ENCODE measurements around the gene IMPDH1.

IMPDH1 gene

GRCh38 chr7:128404886-128405470 lies 4.8 kb downstream of the IMPDH1 start:
- DNase-seq = no peak

- DNase-seq = no peak
Measured at GRCh38 chr7:128404143-128404681, 5.6 kb downstream of the IMPDH1 start.

- DNase-seq = no peak
Measured at GRCh38 chr7:128403676-128404075, 6.1 kb downstream of the IMPDH1 start.

- no peak for DNase-seq
Measured at GRCh38 chr7:128402356-128402755, 7.4 kb downstream of the IMPDH1 start.

GRCh38 chr7:128400566-128400965 lies 9.2 kb downstream of the IMPDH1 start:
- no peak for DNase-seq

- no peak for DNase-seq
Measured at GRCh38 chr7:128399991-128400390, 9.8 kb downstream of the IMPDH1 start.

DNA sequence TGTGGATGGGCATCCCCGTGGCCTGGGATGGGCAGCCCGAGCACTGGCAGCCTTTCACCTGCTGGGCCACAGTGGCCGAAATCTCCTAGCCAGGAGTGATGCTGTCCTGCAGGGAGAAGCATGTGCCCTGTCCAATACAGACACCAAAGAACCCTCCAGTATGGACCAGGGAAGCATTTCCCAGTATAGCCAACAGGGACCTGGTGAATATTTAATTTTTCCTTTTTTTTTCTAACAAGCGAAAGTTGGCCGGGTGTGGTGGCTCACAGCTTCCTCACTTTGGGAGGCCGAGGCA lies 11.0 kb downstream of the IMPDH1 start:
- no peak for DNase-seq

DNA sequence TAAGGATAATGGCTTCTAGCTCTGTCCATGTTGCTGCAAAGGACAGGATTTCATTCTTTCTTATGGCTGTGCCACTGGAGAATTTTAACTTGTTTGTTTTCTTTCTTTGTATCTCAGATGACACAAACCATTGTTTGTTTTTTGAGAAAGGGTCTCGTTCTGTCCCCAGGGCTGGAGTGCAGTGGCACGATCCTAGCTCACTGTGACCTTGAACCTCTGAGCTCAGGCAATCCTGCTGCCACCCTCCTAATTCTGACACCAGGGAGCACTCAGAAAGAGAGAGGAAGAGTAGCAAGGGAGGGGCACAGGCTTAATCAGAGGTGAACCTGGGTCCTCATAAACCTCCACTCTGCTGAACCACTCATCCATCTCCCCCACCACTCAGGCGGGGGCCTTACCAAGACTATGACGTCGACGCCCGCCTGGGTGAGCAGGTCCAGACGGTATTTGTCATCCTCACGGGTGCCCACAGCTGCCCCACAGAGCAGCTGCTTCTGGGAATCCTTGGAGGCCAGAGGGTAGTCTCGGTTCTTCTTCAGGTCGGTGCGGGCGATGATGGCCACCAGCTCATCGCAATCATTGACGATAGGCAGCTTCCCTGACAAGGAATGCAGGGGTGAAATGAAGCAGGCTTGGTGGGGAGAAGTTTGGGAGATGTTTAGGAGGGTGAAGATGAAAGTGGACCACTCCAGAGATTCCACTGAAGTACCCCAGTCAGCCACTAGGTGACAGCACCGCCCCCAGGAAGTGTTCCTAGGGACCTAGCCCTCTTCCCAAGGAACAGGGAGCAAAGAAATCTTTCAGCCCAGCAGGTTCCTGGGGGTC lies 11.6 kb downstream of the IMPDH1 start:
- DNase-seq = peak; percentile 21

GRCh38 chr7:128396357-128396756 lies 13.4 kb downstream of the IMPDH1 start:
- no peak for DNase-seq

DNA sequence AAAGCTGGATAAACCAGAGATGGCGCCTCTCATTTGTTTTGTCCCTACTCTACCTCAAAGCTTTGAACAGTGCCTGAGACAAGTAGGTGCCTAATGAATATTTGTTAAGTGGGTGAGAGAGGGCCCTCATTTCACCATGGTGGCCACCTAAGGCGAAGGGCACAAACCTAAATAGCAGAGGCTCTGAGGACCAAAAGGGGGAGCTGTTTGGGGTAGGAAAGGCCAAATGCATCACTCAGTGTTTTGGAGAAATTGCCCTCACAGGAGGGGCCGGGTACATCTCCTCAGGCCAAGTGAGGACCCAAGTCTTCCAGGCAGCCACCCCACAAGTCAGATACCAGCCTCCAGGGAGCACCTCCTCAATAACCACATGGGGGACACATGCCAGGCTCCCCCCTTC lies 14.0 kb downstream of the IMPDH1 start:
- DNase-seq = no peak

- no peak for DNase-seq
Measured at GRCh38 chr7:128394904-128395496, 14.8 kb downstream of the IMPDH1 start.

GRCh38 chr7:128393526-128394330 lies 16.1 kb downstream of the IMPDH1 start:
- no peak for DNase-seq

GRCh38 chr7:128392446-128393327 lies 17.1 kb downstream of the IMPDH1 start:
- no peak for DNase-seq

DNA sequence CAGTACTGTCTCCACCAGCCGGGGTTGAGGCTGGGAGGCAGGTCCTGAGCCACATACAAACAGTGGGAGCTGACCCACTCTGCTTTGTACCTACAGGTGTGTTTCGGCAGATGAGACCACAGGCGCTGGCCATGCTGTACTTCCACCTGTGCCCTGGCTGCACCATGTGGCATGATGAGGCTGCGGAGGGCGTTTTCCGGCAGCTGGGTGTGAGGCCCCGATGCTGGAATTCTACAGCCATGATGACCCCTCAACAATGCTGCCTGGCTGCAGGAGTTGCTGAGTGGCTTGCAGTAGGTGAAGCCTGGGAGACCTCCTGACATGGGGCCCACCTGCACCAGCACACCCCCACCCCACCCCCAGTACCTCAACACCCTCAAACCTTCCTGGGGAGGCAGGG lies 18.0 kb downstream of the IMPDH1 start:
- DNase-seq = no peak

DNA sequence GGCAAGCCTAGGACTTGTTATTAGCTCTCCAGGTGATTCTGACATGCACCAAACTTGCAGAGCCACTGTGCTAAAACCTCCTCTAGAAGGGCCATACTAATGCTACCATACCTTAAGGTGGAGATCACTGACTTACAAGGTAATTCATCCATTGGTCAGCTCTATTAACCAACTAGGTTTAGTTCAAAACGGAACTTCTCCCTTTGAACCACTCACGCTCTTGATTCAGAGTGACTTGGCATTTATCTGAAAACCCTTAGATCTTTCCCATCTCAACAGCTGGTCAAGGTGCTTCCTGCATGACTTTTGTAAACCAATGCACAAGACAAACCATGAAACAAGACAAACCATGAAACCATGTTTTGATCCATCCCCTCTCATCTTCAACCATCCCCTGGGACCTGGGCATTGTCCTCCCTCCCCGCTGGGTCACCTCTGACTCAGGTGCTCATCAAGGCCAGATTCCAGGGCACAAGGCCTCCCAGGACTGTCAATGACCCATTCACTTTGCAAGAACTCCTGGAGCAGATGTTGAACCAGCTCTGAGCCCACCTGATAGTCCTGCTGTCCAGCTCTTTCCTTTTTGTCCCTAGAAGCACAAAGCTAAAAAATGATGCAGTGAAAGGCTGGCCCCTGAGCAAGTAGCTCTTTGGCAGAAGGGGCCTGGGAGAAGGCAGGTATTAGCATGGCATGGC lies 18.8 kb downstream of the IMPDH1 start:
- no peak for DNase-seq

DNA sequence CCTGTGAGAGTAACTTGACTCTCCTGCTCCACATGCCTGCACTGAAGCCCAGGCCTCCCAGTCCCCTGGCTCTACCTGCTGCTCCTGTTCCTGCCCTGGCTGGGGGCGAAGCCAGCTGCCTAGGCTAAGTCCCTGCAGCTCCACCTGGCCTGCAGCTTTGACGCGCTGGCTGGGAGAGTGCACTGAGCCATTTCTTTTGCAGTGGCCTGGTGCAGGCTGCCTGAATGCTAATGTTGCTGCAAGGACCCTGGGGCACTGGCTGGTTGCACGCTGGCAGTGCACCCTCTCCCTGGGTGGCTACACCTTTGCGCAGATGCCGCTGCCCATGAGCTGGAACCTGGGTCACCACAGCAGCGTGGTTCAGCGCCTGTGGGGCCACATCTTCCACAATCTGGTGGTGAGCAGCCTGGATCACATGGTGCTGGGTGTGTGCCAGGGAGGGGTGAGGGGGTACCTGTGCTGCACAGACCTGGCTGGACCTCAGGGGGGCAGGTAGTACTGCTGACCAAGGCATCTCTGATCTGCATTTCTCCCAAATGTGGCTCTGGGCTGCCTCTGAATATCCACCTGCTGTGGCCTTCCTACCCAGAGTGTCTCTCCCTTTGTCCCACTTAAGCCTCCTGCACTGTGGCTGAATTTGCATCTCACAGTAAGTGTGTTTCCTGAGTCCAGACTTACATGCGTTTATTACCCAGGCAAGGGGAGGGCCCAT lies 20.0 kb downstream of the IMPDH1 start:
- no peak for DNase-seq

DNA sequence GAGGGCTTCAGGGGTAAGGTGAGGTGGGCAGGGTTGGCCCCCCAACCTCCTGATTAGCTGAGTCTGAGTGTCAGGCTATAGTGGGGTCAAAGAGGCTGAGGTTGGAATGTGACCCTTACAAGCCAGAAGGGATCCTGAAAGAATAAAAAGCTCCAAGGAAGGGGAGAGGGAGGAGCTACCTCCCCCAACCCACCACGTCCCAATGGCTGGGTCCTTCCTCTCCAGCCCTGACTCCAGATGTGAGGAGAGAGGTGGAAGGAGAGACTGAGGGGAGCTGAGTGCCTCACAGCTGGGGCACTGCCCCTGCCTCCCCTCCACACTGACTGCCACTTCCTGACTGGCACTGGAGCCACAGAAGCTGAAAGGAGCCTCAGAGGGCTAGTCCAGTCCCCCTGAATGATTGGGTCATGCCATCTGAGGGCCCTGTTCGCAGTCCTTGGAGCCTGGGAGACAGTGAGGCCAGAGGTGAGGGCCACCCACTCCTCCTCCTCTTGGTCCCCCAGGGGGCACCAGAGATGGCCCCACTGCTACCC lies 20.6 kb downstream of the IMPDH1 start:
- DNase-seq = no peak

GRCh38 chr7:128388145-128388485 lies 21.7 kb downstream of the IMPDH1 start:
- no peak for DNase-seq

DNA sequence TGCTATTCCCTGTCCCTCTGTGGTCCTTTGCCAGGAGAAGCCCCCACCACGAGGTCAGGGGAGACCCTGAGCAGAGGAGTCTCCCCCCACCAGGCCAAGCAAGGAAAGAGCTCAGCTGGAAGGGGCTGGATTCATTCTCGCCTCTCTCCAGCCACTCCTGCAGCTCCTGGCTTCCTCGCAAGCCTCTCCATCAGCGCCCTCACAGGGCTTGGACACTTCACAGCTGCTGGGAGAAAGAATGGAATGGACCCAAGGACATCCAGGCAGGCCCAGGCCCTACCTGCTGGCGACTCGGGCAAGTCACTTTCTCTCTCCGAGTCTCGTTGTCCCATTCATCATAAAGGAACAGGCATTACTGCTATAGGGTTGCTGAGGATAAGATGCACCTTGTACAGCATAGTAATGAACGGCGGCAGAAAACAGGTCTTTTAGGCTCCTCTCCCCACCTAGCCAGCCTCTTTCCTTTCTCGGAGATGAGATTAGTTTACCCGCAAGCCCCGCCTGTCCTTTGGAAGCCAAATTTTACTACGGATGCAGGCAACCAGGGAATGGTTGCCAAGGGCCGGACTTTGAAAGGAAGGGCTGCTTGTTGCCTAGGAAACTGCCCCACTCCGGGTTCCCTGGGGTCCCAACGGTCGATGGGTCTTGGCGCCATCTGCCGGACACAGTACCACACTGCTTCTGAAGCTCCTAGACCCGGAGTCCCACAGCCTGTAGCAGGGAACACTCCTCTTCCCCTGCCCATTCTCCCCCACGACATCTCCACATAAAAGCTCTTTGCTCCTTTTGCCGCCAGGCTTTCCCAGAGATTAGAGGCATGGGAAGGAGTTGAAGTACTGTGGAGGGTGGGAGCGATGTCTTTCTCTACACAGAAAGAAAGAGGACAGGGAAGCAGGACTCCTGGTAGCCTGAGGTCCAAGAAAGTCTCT lies 22.3 kb downstream of the IMPDH1 start:
- DNase-seq = peak; percentile 55

Data from NCI-H1105 (cell line).